Heart right ventricle (tissue), 16 donors: ENCODE results near the gene TXNRD2. TPM values are rescaled to one million over a fixed set of nuclear protein-coding genes. Genes with fewer than 3 reads are reported as not detected.

Experiments
- ATAC-seq, 8 donors: fragments of 200-7000 bp; cut with Tn5 transposase; one replicate each; pipeline ENCODE4 v1.9.1; 2020; ENCODE audit warnings: mild to moderate bottlenecking in 8 of 8, moderate library complexity in 8 of 8, moderate number of reproducible peaks in 1 of 8
- DNase-seq, 2 donors: peaks; one replicate each; pipeline ENCODE4 v3.0.0-alpha.2; 2020
- H3K27ac ChIP-seq, 10 donors: fragments of 200-600 bp; sonication (generic) in 2 of 10; one replicate each; pipeline versions ENCODE4 v1.5.0 to v1.8.0; 2020 to 2022; ENCODE audit warnings: mild to moderate bottlenecking in 3 of 10
- H3K27me3 ChIP-seq, 7 donors: fragments of 200-600 bp; one replicate each; pipeline ENCODE4 v1.8.0; 2021 to 2022; ENCODE audit warnings: mild to moderate bottlenecking in 2 of 7
- H3K36me3 ChIP-seq, 9 donors: fragments of 200-600 bp; sonication (generic) in 1 of 9; one replicate each; pipeline versions ENCODE4 v1.5.0 to v1.8.0; 2020 to 2022; ENCODE audit warnings: mild to moderate bottlenecking in 2 of 9
- H3K4me1 ChIP-seq, 9 donors: fragments of 200-600 bp; sonication (generic) in 1 of 9; one replicate each; pipeline versions ENCODE4 v1.5.0 to v1.8.0; 2020 to 2022; ENCODE audit warnings: mild to moderate bottlenecking in 4 of 9
- H3K4me3 ChIP-seq, 10 donors: fragments of 200-600 bp; sonication (generic) in 2 of 10; one replicate each; pipeline versions ENCODE4 v1.5.0 to v1.8.0; 2020 to 2022; ENCODE audit warnings: mild to moderate bottlenecking in 7 of 10, moderate library complexity in 2 of 10
- H3K9me3 ChIP-seq, 11 donors: fragments of 200-600 bp in 10 of 11; sonication (generic) in 2 of 11; one replicate each; pipeline versions ENCODE4 v1.5.0 to v1.8.0; 2013 to 2022; ENCODE audit warnings: mild to moderate bottlenecking in 2 of 11, control low read depth in 1 of 11, moderate library complexity in 1 of 11
- WGBS, 2 donors: extraction: QIAGEN DNeasy Blood & Tissue Kit; methylation state at CpG; one replicate each; pipeline ENCODE4 v1.1.7; 2013; ENCODE audit warnings: inconsistent platforms in 1 of 2; 5-methylcytosine and 5-hydroxymethylcytosine counted together
- intact Hi-C, 10 donors: fragments of 100-400 bp; cut with DNase I; formaldehyde crosslinking; loops; one replicate each; pipeline versions ENCODE4 v1.11.1 to v1.14.2; 2022
- polyA plus RNA-seq, 2 donors: library from polyadenylated mRNA; stranded (reverse); fragments of 200-250 nt; gene quantifications; one replicate each; pipeline ENCODE4 v1.2.3, GENCODE V29; 2013
- total RNA-seq, 10 donors: library from RNA; stranded (reverse); fragmentation: NEBNext Ultra II Directional in 3 of 10; extraction: Animal tissue kit (Norgen Biotek cat#: 25700) in 3 of 10; gene quantifications; one replicate each; pipeline versions ENCODE4 v1.2.1 to v1.2.4, GENCODE V29; 2021 to 2023
- TF ChIP-seq, protein P1 (sequence below), 9 donors: fragments of 200-600 bp; sonication (generic) in 2 of 9; IDR thresholded peaks; one replicate each; pipeline versions ENCODE4 v1.5.0 to v1.8.0; 2021 to 2022; ENCODE audit warnings: antibody characterized with exemption in 9 of 9, mild to moderate bottlenecking in 5 of 9, moderate library complexity in 1 of 9
- donor health status: Arrhythmogenic right ventricular cardiomyopathy.
- donor health status: ischemic (EF 13 %, LVEDD 7.1; RV severe dilation, severe dysfunction).
- donor health status: healthy with polysubstance abuse.
- donor health status: DM: no; HTN: yes; CAD: no.
- donor health status: DM: no; HTN: no; CAD: no.
- donor health status: ischemic (EF 25% LVEDD 6.9; RV normal size, moderate dysfunction).
- donor health status: ischemic (EF 25% LVEDD 5.7; RV mildly dilated, moderate dysfunction).
- donor health status: healthy.
- donor health status: DM: yes; HTN: yes; CAD: no.
- donor health status: Ischemic cardiomyopathy.
- donor health status: ischemic (EF 35%, LVEDD 5.7; RV mildly dilated, moderate dysfunction).
- donor health status: nonischemic (EF 11% LVEDD 7.7; RV severe dilation, severe dysfunction).
- donor health status: DM: yes; HTN: yes; CAD: no.
- donor health status: PGD.
- donor health status: ischemic (EF 29% LVEDD 5.4; RV normal size, mild dysfunction).
- donor health status: nonischemic (EF 23%, LVEDD 6.1; RV moderate dilation, normal function).

Gene TXNRD2
- total and polyA plus RNA-seq, 12 donors: 25.8 to 103 (median 35.0) TPM

DNA sequence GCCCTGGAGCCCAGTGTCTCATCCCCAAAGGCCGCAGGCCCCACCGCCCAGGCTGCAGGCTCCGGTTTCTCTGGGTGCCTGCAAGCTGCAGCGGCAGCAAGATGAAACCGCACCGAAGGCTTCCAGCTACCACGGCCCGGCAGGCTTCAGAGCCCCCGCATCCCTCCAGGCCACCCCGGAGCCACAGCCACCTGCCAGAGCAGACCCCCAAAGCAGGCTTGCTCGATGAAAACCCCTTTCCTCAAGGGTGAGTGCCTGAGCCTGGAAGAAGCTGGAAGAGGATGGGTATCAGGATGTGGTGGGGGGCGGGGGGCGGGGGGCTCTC is 62.4 kb downstream of the TXNRD2 start:
- H3K9me3 ChIP-seq: no peaks in the 10 kb centered on the region
- TF ChIP-seq, protein P1, sequence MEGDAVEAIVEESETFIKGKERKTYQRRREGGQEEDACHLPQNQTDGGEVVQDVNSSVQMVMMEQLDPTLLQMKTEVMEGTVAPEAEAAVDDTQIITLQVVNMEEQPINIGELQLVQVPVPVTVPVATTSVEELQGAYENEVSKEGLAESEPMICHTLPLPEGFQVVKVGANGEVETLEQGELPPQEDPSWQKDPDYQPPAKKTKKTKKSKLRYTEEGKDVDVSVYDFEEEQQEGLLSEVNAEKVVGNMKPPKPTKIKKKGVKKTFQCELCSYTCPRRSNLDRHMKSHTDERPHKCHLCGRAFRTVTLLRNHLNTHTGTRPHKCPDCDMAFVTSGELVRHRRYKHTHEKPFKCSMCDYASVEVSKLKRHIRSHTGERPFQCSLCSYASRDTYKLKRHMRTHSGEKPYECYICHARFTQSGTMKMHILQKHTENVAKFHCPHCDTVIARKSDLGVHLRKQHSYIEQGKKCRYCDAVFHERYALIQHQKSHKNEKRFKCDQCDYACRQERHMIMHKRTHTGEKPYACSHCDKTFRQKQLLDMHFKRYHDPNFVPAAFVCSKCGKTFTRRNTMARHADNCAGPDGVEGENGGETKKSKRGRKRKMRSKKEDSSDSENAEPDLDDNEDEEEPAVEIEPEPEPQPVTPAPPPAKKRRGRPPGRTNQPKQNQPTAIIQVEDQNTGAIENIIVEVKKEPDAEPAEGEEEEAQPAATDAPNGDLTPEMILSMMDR (IDR thresholded peaks at IDR 0.05): no peak
- H3K27ac ChIP-seq: no peak overlapping the region
- H3K4me1 ChIP-seq: peaks cover 2 to 26% (median 16%) of the 10 kb centered on the region in 9 donors
- no peak for ATAC-seq
- no peak for DNase-seq
- intact Hi-C loops: no loop called here
- WGBS, 2 donors: 94% methylated on average over 13 of the region's 13 CpGs
- no peaks in the 10 kb centered on the region for H3K27me3 ChIP-seq
- peaks cover 0 to 30% (median 0%) of the 10 kb centered on the region in 9 donors for H3K36me3 ChIP-seq
- H3K4me3 ChIP-seq: no peak overlapping the region

DNA sequence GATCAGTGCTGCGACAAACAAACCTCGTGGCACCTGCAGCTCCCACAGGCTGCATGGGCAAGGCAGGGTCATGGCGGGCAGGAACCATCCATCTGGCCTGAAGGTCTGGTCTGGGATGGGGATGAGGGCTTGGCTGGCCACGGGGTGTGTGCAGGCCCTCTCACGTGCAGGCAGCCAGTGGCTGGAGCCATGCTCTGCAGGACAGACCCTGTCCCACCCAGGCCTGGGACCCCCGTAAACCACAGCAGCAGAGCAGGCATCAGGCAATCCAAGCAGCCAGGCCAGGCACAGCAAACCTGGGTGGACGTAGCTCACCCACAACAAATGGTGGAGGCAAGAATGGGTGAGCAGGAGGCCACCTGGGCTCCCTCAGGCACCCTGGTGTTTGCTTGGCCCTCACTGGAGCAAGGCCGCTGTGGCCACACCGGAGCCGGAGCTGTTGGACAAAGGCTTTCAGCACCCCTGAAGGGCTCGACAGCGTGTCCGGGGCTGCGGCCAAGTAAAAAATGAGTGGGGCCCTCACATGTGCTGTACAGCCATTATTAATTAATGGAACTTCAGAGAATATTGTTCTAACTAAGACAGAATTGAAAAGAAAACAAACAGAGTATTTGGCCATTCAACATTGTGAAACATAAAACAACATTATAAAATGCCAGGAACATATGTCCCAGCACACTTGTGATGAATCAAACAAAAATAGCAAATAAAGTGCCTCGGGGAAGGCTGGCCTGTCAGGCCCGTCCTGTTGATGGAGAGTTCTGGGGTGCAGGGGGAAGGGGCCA is 63.0 kb downstream of the TXNRD2 start:
- intact Hi-C loops: no loop called here
- DNase-seq (no peak), ATAC-seq (no peak)
- no peaks in the 10 kb centered on the region for H3K27me3 ChIP-seq
- peaks cover 2 to 31% (median 17%) of the 10 kb centered on the region in 9 donors for H3K4me1 ChIP-seq
- H3K9me3 ChIP-seq: no peaks in the 10 kb centered on the region
- 90 to 92% methylated on average over 16 of the region's 16 CpGs for WGBS, 2 donors
- TF ChIP-seq, protein P1 (IDR thresholded peaks at IDR 0.05): no peak
- no peak overlapping the region for H3K4me3 ChIP-seq
- H3K27ac ChIP-seq: no peak overlapping the region
- H3K36me3 ChIP-seq: peaks cover 0 to 30% (median 0%) of the 10 kb centered on the region in 9 donors

DNA sequence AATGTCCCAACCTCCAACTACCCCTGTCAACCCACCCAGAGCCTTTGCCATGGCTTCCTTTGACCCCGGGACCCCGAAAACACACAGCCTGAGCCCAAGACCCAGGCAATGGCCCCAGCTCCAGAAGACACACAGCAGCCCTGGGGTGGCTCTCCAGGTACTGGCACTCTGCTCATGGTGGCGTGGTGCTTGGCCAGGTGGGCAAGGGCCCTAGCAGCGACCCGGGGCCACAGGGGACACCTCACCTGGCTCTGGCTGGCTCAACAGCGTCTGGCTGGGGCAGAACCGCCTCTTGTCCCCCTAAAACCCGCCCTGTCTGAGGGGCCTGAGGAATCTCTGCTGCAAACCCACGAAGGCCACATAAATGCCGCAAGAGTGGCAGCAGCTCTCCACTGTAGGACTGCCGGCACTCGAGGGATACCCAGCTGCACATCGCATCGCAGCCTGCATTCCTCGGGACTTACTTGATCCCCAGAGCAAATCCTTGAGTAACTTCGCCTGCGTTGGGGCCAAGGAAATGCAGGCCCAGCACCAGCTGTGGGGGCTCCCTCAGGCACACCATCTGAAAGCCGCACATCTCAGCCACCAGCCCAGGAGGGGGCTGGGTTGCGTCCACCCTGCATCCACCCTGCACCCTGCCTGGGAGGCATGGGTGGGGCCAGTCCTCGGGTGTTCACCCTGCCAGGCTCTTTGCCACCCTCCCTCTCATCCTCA is 63.8 kb downstream of the TXNRD2 start:
- TF ChIP-seq, protein P1 (IDR thresholded peaks at IDR 0.05): no peak
- H3K9me3 ChIP-seq: no peaks in the 10 kb centered on the region
- intact Hi-C loops: no loop called here
- H3K4me1 ChIP-seq: peaks cover 2 to 31% (median 17%) of the 10 kb centered on the region in 9 donors
- H3K27ac ChIP-seq: no peak overlapping the region
- DNase-seq (no peak), ATAC-seq (no peak)
- H3K27me3 ChIP-seq: no peaks in the 10 kb centered on the region
- peaks cover 0 to 23% (median 0%) of the 10 kb centered on the region in 9 donors for H3K36me3 ChIP-seq
- no peak overlapping the region for H3K4me3 ChIP-seq
- WGBS, 2 donors: 94 to 95% methylated on average over 20 of the region's 20 CpGs

DNA sequence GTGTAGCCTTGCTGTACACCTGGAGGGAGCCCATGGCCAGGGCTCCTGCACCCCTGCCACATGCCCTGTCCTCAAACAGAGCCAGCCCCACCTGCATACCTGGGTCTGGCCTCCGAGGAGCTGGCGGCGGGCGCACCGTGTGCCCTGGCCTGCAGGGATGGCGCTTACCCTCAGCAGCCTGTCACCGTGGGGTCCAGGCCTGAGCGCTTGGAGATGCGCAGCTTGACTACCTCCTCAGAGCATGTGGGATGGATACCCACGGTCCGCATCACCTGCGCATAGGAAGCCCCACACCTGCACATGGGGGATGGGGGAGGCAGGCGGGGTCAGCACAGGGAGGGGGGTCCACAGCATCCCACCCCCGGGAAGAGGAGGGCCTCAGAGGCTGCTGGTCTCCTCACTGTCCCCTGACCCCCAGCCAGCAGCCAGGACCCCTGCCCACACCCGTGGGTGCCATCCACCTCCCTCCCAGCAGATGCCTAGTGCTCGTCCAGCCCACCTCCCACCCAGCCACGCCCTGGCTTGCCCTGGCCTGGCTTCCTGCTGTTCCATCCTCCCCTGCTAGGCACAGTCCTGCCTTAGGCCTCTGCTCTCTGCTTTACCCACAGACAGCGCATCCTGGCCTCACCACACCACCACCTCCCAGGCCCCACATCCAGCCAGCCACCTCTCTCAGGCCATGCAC is 64.5 kb downstream of the TXNRD2 start:
- Histone ChIP-seq H3K27me3 (no peaks in the 10 kb centered on the region), H3K9me3 (no peaks in the 10 kb centered on the region), H3K4me3 (no peak overlapping the region), H3K36me3 (peaks cover 0 to 19% (median 0%) of the 10 kb centered on the region in 9 donors), H3K27ac (no peak overlapping the region), H3K4me1 (peaks cover 2 to 31% (median 17%) of the 10 kb centered on the region in 9 donors)
- intact Hi-C loops: no loop called here
- WGBS, 2 donors: 95 to 96% methylated on average over 18 of the region's 18 CpGs
- TF ChIP-seq, protein P1 (IDR thresholded peaks at IDR 0.05): no peak
- ATAC-seq: no peak
- no peak for DNase-seq
